Progenitor cell of endocrine pancreas (in vitro differentiated cells): ENCODE data around the gene TMEM179. TPM values are rescaled to one million over a fixed set of nuclear protein-coding genes. Genes with fewer than 3 reads are reported as not detected.

Experiments used
- DNase-seq: peaks from one replicate; pipeline ENCODE4 v3.0.0; 2021; ENCODE audit warnings: low spot score; ENCODE audit not compliant: unreplicated experiment
- H3K27ac Mint-ChIP-seq: 2 replicates; pipeline ENCODE4 v1.8.0; 2021; ENCODE audit warnings: mild to moderate bottlenecking, moderate library complexity, mixed read lengths
- H3K27me3 Mint-ChIP-seq: 2 replicates; pipeline ENCODE4 v1.8.0; 2021; ENCODE audit warnings: mixed read lengths
- H3K36me3 Mint-ChIP-seq: 2 replicates; pipeline ENCODE4 v1.8.0; 2022; ENCODE audit warnings: mixed read lengths; ENCODE audit not compliant: insufficient read depth
- H3K4me1 Mint-ChIP-seq: 2 replicates; pipeline ENCODE4 v1.8.0; 2021; ENCODE audit warnings: low read depth, mixed read lengths
- H3K4me3 Mint-ChIP-seq: 2 replicates; pipeline ENCODE4 v1.8.0; 2021; ENCODE audit warnings: low read depth, mild to moderate bottlenecking, moderate library complexity, mixed read lengths
- H3K9me3 Mint-ChIP-seq: 2 replicates; pipeline ENCODE4 v1.8.0; 2021; ENCODE audit warnings: low read depth, mixed read lengths
- CTCF ChIP-seq: fragments of 200-600 bp; sonication (generic); IDR thresholded peaks from one replicate; pipeline ENCODE4 v1.5.0; 2021; ENCODE audit warnings: antibody characterized with exemption, mild to moderate bottlenecking; ENCODE audit not compliant: unreplicated experiment
- total RNA-seq: library from RNA; stranded (reverse); gene quantifications from 2 replicates; pipeline ENCODE4 v1.2.1, GENCODE V29; 2021

Gene TMEM179
- total RNA-seq, 1 donor from 2014 or later = 9.2 TPM

- no peaks in the 10 kb centered on the region for H3K36me3 Mint-ChIP-seq
- no peaks in the 10 kb centered on the region for H3K9me3 Mint-ChIP-seq
- no peak for TF ChIP-seq CTCF
- DNase-seq = no peak
- H3K27me3 Mint-ChIP-seq = peaks cover 10% of the 10 kb centered on the region
- peaks cover 3% of the 10 kb centered on the region for H3K4me1 Mint-ChIP-seq
- H3K27ac Mint-ChIP-seq = no peak overlapping the region
- H3K4me3 Mint-ChIP-seq = no peak overlapping the region
Observed at GRCh38 chr14:104591506-104592291, 12.9 kb downstream of the TMEM179 start.

GRCh38 chr14:104591031-104591430 lies 13.5 kb downstream of the TMEM179 start:
- DNase-seq = no peak
- peaks cover 10% of the 10 kb centered on the region for H3K27me3 Mint-ChIP-seq
- no peak overlapping the region for H3K4me3 Mint-ChIP-seq
- no peak for TF ChIP-seq CTCF
- H3K9me3 Mint-ChIP-seq = no peaks in the 10 kb centered on the region
- peaks cover 3% of the 10 kb centered on the region for H3K4me1 Mint-ChIP-seq
- no peaks in the 10 kb centered on the region for H3K36me3 Mint-ChIP-seq
- H3K27ac Mint-ChIP-seq = no peak overlapping the region

GRCh38 chr14:104590240-104590965 lies 14.2 kb downstream of the TMEM179 start:
- Mint-ChIP-seq H3K4me3 (no peak overlapping the region), H3K27ac (no peak overlapping the region), H3K4me1 (peaks cover 3% of the 10 kb centered on the region), H3K27me3 (peaks cover 16% of the 10 kb centered on the region), H3K36me3 (no peaks in the 10 kb centered on the region), H3K9me3 (no peaks in the 10 kb centered on the region)
- no peak for DNase-seq
- no peak for TF ChIP-seq CTCF

GRCh38 chr14:104589338-104590195 lies 15.0 kb downstream of the TMEM179 start:
- H3K4me1 Mint-ChIP-seq = peaks cover 3% of the 10 kb centered on the region
- H3K36me3 Mint-ChIP-seq = no peaks in the 10 kb centered on the region
- H3K27ac Mint-ChIP-seq = no peak overlapping the region
- H3K4me3 Mint-ChIP-seq = no peak overlapping the region
- H3K9me3 Mint-ChIP-seq = no peaks in the 10 kb centered on the region
- DNase-seq = no peak
- H3K27me3 Mint-ChIP-seq = peaks cover 18% of the 10 kb centered on the region
- no peak for TF ChIP-seq CTCF
